Panc1 (cell line): ENCODE results near the gene HBS1L.

ENCODE experiments used
- POLR2AphosphoS5 ChIP-seq: IDR thresholded peaks from 2 replicates; pipeline ENCODE4 v1.6.1; 2012; ENCODE audit warnings: mild to moderate bottlenecking, low read depth, low read length, moderate library complexity
- TCF7L2 ChIP-seq: IDR thresholded peaks from 2 replicates; pipeline ENCODE4 v1.6.1; 2011; ENCODE audit warnings: mild to moderate bottlenecking, low read depth, low read length, inconsistent platforms
- TF ChIP-seq, protein P1 (sequence below): fragments of 450-650 bp; IDR thresholded peaks from 2 replicates; pipeline ENCODE4 v1.5.1; 2017; ENCODE audit warnings: mild to moderate bottlenecking

DNA sequence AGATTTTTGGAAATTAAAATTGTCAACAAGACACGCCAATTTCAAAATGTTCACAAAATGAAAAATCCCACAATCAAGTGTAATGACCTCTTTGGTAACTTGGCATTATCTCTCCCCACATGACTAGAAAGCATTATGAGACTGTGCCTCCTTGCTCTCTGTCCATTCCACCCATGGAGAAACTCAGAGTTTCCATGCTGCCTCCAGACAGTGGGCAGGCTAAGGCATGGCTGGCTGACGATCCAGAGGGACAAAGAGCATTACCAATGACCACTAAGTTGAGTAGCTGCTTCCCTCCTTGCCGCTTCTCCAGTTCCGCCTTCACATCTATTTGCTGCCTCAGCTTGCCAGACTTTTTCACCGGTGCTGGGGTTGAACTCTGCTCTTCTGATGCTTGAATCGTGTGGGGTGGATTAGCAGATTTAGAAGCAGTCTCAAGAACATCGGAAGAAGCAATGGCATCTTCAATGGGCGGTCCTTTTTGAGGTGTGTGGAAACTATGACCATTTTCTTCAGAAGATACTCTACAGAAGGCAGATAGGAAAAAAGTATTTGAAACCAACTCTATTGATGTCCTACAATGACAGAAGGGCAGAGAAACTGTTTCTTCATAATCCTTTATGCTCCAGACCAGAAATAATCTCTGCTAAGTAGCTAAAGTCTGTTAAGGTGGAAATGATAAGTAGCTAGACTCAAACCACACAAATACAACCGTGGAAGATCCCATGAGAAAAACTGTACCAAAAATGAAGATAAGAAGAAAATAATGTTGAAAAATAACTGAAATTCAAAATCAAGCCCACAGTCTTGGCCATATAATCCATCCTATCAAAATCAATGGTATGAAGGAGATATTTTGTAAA lies 57.3 kb downstream of the HBS1L start:
- TF ChIP-seq POLR2AphosphoS5 (no peak), TCF7L2 (no peak)
- TF ChIP-seq, protein P1, sequence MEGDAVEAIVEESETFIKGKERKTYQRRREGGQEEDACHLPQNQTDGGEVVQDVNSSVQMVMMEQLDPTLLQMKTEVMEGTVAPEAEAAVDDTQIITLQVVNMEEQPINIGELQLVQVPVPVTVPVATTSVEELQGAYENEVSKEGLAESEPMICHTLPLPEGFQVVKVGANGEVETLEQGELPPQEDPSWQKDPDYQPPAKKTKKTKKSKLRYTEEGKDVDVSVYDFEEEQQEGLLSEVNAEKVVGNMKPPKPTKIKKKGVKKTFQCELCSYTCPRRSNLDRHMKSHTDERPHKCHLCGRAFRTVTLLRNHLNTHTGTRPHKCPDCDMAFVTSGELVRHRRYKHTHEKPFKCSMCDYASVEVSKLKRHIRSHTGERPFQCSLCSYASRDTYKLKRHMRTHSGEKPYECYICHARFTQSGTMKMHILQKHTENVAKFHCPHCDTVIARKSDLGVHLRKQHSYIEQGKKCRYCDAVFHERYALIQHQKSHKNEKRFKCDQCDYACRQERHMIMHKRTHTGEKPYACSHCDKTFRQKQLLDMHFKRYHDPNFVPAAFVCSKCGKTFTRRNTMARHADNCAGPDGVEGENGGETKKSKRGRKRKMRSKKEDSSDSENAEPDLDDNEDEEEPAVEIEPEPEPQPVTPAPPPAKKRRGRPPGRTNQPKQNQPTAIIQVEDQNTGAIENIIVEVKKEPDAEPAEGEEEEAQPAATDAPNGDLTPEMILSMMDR, result no peak
